ENCODE data around the gene RIPOR2. TPM values are rescaled to one million over a fixed set of nuclear protein-coding genes. Genes with fewer than 3 reads are reported as not detected.
A peak's percentile ranks its signal among the peaks of the same experiment; 100 is the strongest.

Gene RIPOR2
- polyA plus RNA-seq, 3 donors, result 154 to 181 (median 179) TPM

DNA sequence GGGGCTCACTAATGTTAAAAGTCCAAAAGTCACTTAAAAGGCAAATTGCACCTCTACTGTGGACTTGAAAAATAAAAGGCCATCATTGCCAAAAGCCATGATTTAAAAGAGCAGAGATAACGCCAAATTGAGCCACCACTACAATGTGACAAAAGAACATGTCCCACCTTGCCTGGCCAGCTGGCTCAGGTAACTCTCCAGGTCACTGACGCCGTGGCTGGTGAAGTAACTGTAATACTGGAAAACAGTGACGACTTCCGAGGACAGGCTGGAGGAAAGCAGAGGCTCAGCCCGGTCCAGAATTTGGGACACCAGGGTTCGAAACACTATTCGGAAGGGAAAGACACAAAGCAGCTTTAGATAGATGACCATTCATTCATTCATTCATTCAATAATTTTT lies 107.8 kb downstream of the RIPOR2 start:
- H3K27ac Mint-ChIP-seq, result peak overlapping the region in 1 of 7 donors; percentile 10
- no peak overlapping the region for H3K4me2 ChIP-seq (replicated peaks; ENCODE audit: extremely low read depth, low read length, poor library complexity, severe bottlenecking)
- intact Hi-C loops (cut with micrococcal nuclease), result no loop called here
- no peak overlapping the region for H3K9ac ChIP-seq (ENCODE audit: insufficient read depth, low read length, poor library complexity, severe bottlenecking)
- 86% methylated on average over 3 of the region's 8 CpGs for WGBS (ENCODE audit: insufficient coverage)
- peaks cover 0 to 2% (median 0%) of the 10 kb centered on the region in 3 donors for H3K27me3 Mint-ChIP-seq (ENCODE audit: low read depth in 3 of 3)
- DNase-seq, result no peak
- no peaks in the 10 kb centered on the region for H3K79me2 ChIP-seq (ENCODE audit: insufficient read depth, low read length)
- H3K4me3 Mint-ChIP-seq, result no peak overlapping the region
- no peak for TF ChIP-seq CTCF (IDR thresholded peaks at IDR 0.05)
- H3K27ac ChIP-seq (ENCODE audit: low read depth in 1 of 2, low read length in 2 of 2), result no peak overlapping the region
- no peak overlapping the region for H2AFZ ChIP-seq (ENCODE audit: insufficient read depth, low read depth, low read length, poor library complexity, severe bottlenecking)
- no peaks in the 10 kb centered on the region for H3K4me1 ChIP-seq (ENCODE audit: control insufficient read depth in 1 of 2, insufficient read depth in 2 of 2, low read length in 2 of 2)
- no peaks in the 10 kb centered on the region for H3K27me3 ChIP-seq (ENCODE audit: control insufficient read depth in 2 of 2, insufficient read depth in 2 of 2, low read length in 2 of 2)
- peaks cover 91 to 100% of the 10 kb centered on the region in 2 donors for H3K36me3 Mint-ChIP-seq
- H3K9me3 ChIP-seq (replicated peaks in 1 of 2; ENCODE audit: control insufficient read depth in 1 of 2, insufficient read depth in 1 of 2, low read length in 2 of 2), result no peaks in the 10 kb centered on the region
- peaks cover 99% of the 10 kb centered on the region for H4K20me1 ChIP-seq (ENCODE audit: insufficient read depth, low read length)
- no peaks in the 10 kb centered on the region for H3K9me3 Mint-ChIP-seq
- H3K36me3 ChIP-seq (replicated peaks in 1 of 2; ENCODE audit: control insufficient read depth in 1 of 2, insufficient read depth in 2 of 2, low read length in 2 of 2), result peaks cover 100% of the 10 kb centered on the region in 2 donors
- H3K4me1 Mint-ChIP-seq, result no peaks in the 10 kb centered on the region
- H3K4me3 ChIP-seq (replicated peaks in 1 of 3; ENCODE audit: low read depth in 2 of 3, low read length in 3 of 3), result no peak overlapping the region

- H3K4me1 ChIP-seq (ENCODE audit: control insufficient read depth in 1 of 2, insufficient read depth in 2 of 2, low read length in 2 of 2), result no peaks in the 10 kb centered on the region
- no peak for TF ChIP-seq CTCF (IDR thresholded peaks at IDR 0.05)
- WGBS (ENCODE audit: insufficient coverage), result no CpG with 5 or more reads among the region's 3 CpGs
- no peaks in the 10 kb centered on the region for H3K27me3 ChIP-seq (ENCODE audit: control insufficient read depth in 2 of 2, insufficient read depth in 2 of 2, low read length in 2 of 2)
- DNase-seq, result no peak
- peak overlapping the region in 1 of 2 donors; percentile 26 for H3K27ac ChIP-seq (ENCODE audit: low read depth in 1 of 2, low read length in 2 of 2)
- no peak overlapping the region for H3K4me3 ChIP-seq (replicated peaks in 1 of 3; ENCODE audit: low read depth in 2 of 3, low read length in 3 of 3)
- H3K79me2 ChIP-seq (ENCODE audit: insufficient read depth, low read length), result no peaks in the 10 kb centered on the region
- H4K20me1 ChIP-seq (ENCODE audit: insufficient read depth, low read length), result peaks cover 99% of the 10 kb centered on the region
- Mint-ChIP-seq H3K9me3 (no peaks in the 10 kb centered on the region), H3K27me3 (ENCODE audit: low read depth in 3 of 3) (peaks cover 0 to 2% (median 0%) of the 10 kb centered on the region in 3 donors), H3K4me3 (no peak overlapping the region), H3K36me3 (peaks cover 88 to 98% of the 10 kb centered on the region in 2 donors), H3K4me1 (no peaks in the 10 kb centered on the region), H3K27ac (peak overlapping the region in 2 of 7 donors; percentile 64 to 71)
- no peak overlapping the region for H3K4me2 ChIP-seq (replicated peaks; ENCODE audit: extremely low read depth, low read length, poor library complexity, severe bottlenecking)
- H3K9ac ChIP-seq (ENCODE audit: insufficient read depth, low read length, poor library complexity, severe bottlenecking), result no peak overlapping the region
- H2AFZ ChIP-seq (ENCODE audit: insufficient read depth, low read depth, low read length, poor library complexity, severe bottlenecking), result no peak overlapping the region
- intact Hi-C loops (cut with micrococcal nuclease), result no loop called here
- no peaks in the 10 kb centered on the region for H3K9me3 ChIP-seq (replicated peaks in 1 of 2; ENCODE audit: control insufficient read depth in 1 of 2, insufficient read depth in 1 of 2, low read length in 2 of 2)
- peaks cover 100% of the 10 kb centered on the region in 2 donors for H3K36me3 ChIP-seq (replicated peaks in 1 of 2; ENCODE audit: control insufficient read depth in 1 of 2, insufficient read depth in 2 of 2, low read length in 2 of 2)
Measured at GRCh38 chr6:24827162-24827561, 108.6 kb downstream of the RIPOR2 start.

All from CD14-positive monocyte (primary cell).